Tibial nerve (tissue), 4 donors: Measurements from ENCODE around the gene S100A6.

ENCODE experiments used
- EP300 ChIP-seq, 2 donors: sonication (generic); formaldehyde crosslinking; IDR thresholded peaks; one replicate each; pipeline ENCODE4 v1.6.1; 2017; ENCODE audit warnings: antibody characterized with exemption in 2 of 2, mild to moderate bottlenecking in 1 of 2
- POLR2A ChIP-seq, 2 donors: fragments of 450-650 bp; IDR thresholded peaks; one replicate each; pipeline ENCODE4 v1.6.1; 2017; ENCODE audit warnings: antibody characterized with exemption in 2 of 2, mild to moderate bottlenecking in 2 of 2, moderate library complexity in 2 of 2
- TF ChIP-seq, protein P1 (sequence below), 5 experiments: fragments of 200-600 bp in 3 of 5; fragments of 450-650 bp in 2 of 5; sonication (generic) in 3 of 5; IDR thresholded peaks; one replicate each; pipeline ENCODE4 v1.5.1; 2016 to 2019; ENCODE audit warnings: antibody characterized with exemption in 5 of 5, mild to moderate bottlenecking in 3 of 5, moderate library complexity in 2 of 5

DNA sequence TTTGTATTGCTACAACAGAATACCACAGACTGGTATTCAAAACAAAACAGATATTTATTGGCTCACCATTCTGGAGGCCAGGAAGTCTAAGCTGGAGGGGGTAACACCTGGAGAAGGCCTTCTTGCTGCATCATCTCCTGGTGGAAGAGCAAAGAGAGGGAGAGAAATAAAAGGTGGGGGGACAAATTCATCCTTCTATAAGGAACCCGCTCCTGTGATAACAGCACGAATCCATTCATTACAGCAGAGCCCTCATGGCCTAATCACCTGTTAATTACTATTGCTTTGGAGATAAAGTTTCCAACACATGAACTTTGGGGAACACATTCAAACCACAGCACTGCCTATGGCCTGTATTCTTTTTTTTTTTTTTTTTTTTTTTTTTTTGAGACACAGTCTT lies 24.4 kb upstream of the S100A6 start:
- TF ChIP-seq, protein P1, sequence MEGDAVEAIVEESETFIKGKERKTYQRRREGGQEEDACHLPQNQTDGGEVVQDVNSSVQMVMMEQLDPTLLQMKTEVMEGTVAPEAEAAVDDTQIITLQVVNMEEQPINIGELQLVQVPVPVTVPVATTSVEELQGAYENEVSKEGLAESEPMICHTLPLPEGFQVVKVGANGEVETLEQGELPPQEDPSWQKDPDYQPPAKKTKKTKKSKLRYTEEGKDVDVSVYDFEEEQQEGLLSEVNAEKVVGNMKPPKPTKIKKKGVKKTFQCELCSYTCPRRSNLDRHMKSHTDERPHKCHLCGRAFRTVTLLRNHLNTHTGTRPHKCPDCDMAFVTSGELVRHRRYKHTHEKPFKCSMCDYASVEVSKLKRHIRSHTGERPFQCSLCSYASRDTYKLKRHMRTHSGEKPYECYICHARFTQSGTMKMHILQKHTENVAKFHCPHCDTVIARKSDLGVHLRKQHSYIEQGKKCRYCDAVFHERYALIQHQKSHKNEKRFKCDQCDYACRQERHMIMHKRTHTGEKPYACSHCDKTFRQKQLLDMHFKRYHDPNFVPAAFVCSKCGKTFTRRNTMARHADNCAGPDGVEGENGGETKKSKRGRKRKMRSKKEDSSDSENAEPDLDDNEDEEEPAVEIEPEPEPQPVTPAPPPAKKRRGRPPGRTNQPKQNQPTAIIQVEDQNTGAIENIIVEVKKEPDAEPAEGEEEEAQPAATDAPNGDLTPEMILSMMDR (IDR thresholded peaks at IDR 0.05): no peak
- no peak for TF ChIP-seq EP300 (IDR thresholded peaks at IDR 0.05)
- no peak for TF ChIP-seq POLR2A (IDR thresholded peaks at IDR 0.05)
